VCaP (cell line): Measurements from ENCODE around the gene ERC1.

Experiments
- H3K27ac ChIP-seq: fragments of 450-650 bp; 2 replicates; pipeline ENCODE4 v1.5.1; 2017
- TF ChIP-seq, protein P1 (sequence below): fragments of 450-650 bp; conservative IDR thresholded peaks from 2 replicates; pipeline ENCODE4 v1.5.1; 2017; ENCODE audit warnings: mild to moderate bottlenecking, moderate library complexity

ERC1 gene

DNA sequence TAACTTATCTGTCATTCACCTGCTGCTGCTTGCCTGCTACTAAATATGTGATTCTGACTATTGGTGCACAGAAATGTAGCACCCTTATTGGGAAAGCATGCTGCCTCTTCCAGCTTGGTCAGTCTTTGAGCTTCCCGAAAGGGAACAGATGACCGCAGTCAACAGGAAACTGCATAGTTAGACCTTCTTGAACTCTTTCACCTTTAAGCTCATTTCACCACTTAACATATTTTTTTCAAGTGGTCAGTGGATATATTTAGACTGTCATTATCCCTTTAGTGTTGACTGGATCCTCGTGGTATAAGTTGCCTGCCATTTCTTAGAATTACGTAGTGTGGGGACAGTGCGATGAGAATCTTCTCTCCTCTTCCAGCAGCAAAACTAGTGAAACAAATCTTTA, 378.4 kb downstream of the ERC1 start:
- TF ChIP-seq, protein P1, sequence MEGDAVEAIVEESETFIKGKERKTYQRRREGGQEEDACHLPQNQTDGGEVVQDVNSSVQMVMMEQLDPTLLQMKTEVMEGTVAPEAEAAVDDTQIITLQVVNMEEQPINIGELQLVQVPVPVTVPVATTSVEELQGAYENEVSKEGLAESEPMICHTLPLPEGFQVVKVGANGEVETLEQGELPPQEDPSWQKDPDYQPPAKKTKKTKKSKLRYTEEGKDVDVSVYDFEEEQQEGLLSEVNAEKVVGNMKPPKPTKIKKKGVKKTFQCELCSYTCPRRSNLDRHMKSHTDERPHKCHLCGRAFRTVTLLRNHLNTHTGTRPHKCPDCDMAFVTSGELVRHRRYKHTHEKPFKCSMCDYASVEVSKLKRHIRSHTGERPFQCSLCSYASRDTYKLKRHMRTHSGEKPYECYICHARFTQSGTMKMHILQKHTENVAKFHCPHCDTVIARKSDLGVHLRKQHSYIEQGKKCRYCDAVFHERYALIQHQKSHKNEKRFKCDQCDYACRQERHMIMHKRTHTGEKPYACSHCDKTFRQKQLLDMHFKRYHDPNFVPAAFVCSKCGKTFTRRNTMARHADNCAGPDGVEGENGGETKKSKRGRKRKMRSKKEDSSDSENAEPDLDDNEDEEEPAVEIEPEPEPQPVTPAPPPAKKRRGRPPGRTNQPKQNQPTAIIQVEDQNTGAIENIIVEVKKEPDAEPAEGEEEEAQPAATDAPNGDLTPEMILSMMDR: no peak
- H3K27ac ChIP-seq: no peak overlapping the region

GRCh38 chr12:1369938-1370500, 379.0 kb downstream of the ERC1 start:
- TF ChIP-seq, protein P1: no peak
- H3K27ac ChIP-seq: no peak overlapping the region

- TF ChIP-seq, protein P1: no peak
- no peak overlapping the region for H3K27ac ChIP-seq
Observed at GRCh38 chr12:1373901-1374735, 383.1 kb downstream of the ERC1 start.

DNA sequence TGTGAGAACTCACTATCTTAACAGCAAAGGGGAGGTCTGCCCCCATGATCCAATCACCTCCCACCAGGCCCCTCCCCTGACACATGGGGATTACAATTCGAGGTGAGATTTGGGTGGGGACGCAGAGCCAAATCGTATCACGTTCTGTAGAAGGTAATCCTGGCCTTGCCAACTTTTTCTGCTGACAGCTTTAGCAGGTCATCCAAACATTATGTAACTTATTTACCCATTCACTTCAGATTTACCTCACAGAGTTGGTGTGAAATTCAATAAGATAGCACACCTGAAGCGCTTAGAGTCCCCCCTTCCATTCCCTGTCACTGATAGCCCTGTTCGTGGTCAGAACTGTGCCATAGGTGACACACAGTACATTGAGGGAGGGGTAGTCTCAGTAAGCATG, 384.3 kb downstream of the ERC1 start:
- TF ChIP-seq, protein P1: no peak
- H3K27ac ChIP-seq: no peak overlapping the region

GRCh38 chr12:1377117-1377516, 386.1 kb downstream of the ERC1 start:
- TF ChIP-seq, protein P1: no peak
- H3K27ac ChIP-seq: no peak overlapping the region

DNA sequence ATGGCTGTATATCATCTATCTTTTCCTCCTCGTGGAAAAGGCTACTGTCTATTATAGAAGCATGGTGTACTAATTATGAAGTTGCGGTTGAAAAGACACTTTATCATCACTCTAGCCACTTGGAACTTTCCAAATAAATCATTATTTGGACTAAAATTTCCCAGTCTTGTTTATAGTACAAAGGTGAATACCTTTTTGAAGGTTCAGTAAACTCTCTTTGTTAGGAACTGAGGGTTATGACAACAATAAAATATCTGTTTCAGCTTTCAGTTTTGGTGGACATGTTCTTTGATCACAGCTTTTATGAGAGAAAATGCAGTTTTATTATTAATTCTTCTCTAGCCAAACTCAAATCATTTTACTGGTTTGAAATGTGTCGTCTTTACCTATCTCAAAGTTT, 386.7 kb downstream of the ERC1 start:
- H3K27ac ChIP-seq: no peak overlapping the region
- TF ChIP-seq, protein P1: no peak

GRCh38 chr12:1380171-1380851, 389.3 kb downstream of the ERC1 start:
- TF ChIP-seq, protein P1: no peak

More at GRCh38 chr12:1380171-1380851, 389.3 kb downstream of the ERC1 start:
- no peak overlapping the region for H3K27ac ChIP-seq
